Upper lobe of right lung (tissue), 1 donor: Measurements from ENCODE around the gene CDH4. TPM values are rescaled to one million over a fixed set of nuclear protein-coding genes. Genes with fewer than 3 reads are reported as not detected.

ENCODE experiments used
- ATAC-seq: fragments of 200-7000 bp; cut with Tn5 transposase; one replicate; pipeline ENCODE4 v1.9.1; 2020; ENCODE audit warnings: mild to moderate bottlenecking, moderate library complexity
- DNase-seq: peaks from one replicate; pipeline ENCODE4 v3.0.0-alpha.2; 2020
- H3K27ac ChIP-seq: fragments of 200-600 bp; one replicate; pipeline ENCODE4 v1.8.0; 2022
- H3K27me3 ChIP-seq: fragments of 200-600 bp; one replicate; pipeline ENCODE4 v1.8.0; 2022; ENCODE audit warnings: mild to moderate bottlenecking
- H3K36me3 ChIP-seq: fragments of 200-600 bp; one replicate; pipeline ENCODE4 v1.8.0; 2022
- H3K4me1 ChIP-seq: fragments of 200-600 bp; one replicate; pipeline ENCODE4 v1.8.0; 2022
- H3K4me3 ChIP-seq: fragments of 200-600 bp; one replicate; pipeline ENCODE4 v1.8.0; 2022; ENCODE audit warnings: mild to moderate bottlenecking
- H3K9me3 ChIP-seq: fragments of 200-600 bp; one replicate; pipeline ENCODE4 v1.8.0; 2022
- intact Hi-C: fragments of 100-400 bp; cut with DNase I; formaldehyde crosslinking; loops from one replicate; pipeline ENCODE4 v1.11.0; 2022
- total RNA-seq: library from RNA; stranded (reverse); fragmentation: NEBNext Ultra II Directional; extraction: Animal tissue kit (Norgen Biotek cat#: 25700); gene quantifications from one replicate; pipeline ENCODE4 v1.2.1, GENCODE V29; 2021
- TF ChIP-seq, protein P1 (sequence below): fragments of 200-600 bp; IDR thresholded peaks from one replicate; pipeline ENCODE4 v1.8.0; 2022; ENCODE audit warnings: antibody characterized with exemption
- donor health status: DM: no; HTN: yes; CAD: no; lungs with severe emphysema.

CDH4 gene
- total RNA-seq, 1 donor from 2014 or later: 0.23 TPM

DNA sequence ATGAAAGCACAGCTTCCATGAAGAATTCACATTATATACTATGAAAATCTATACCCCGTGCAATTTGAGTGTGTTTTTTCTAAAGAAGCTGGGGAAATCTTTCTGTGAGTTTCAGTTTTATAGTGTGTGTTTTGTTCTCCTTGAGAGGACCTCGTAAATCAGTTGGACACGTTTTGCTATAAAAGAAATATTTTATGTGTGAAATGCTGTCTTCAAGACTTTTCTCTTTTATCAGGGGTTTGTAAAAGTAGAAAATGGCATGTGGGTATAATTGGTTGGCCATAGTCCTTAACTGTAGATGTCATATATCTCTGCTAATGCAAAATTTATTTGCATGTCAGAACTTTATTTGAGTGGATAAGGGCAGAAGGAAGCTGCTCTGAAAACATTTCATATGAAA, 186.2 kb downstream of the CDH4 start:
- H3K27me3 ChIP-seq: peaks cover 39% of the 10 kb centered on the region
- TF ChIP-seq, protein P1, sequence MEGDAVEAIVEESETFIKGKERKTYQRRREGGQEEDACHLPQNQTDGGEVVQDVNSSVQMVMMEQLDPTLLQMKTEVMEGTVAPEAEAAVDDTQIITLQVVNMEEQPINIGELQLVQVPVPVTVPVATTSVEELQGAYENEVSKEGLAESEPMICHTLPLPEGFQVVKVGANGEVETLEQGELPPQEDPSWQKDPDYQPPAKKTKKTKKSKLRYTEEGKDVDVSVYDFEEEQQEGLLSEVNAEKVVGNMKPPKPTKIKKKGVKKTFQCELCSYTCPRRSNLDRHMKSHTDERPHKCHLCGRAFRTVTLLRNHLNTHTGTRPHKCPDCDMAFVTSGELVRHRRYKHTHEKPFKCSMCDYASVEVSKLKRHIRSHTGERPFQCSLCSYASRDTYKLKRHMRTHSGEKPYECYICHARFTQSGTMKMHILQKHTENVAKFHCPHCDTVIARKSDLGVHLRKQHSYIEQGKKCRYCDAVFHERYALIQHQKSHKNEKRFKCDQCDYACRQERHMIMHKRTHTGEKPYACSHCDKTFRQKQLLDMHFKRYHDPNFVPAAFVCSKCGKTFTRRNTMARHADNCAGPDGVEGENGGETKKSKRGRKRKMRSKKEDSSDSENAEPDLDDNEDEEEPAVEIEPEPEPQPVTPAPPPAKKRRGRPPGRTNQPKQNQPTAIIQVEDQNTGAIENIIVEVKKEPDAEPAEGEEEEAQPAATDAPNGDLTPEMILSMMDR: no peak

DNA sequence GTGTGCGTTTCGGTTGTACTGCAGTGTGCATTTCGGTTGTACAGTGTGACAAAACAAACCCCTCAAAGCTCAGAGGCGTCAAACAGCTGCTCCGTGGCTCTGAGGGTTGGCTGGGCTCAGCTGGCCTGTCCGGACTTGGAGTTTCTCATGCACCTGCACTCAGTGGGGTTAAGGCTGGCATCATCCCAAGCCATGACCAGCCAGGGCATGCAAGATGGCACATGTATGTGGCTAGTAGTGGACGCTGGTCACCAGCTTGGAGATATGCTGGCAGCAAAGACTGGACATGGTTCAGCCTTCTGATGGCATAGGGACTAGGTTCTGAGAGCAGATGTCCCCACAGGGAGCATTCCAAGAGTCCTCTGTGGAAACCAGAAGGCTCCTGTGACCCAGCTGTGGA, 187.2 kb downstream of the CDH4 start:
- Histone ChIP-seq H3K4me3 (no peak overlapping the region), H3K4me1 (no peaks in the 10 kb centered on the region), H3K9me3 (no peaks in the 10 kb centered on the region), H3K36me3 (no peaks in the 10 kb centered on the region), H3K27me3 (peaks cover 34% of the 10 kb centered on the region), H3K27ac (no peak overlapping the region)
- intact Hi-C loops: no loop called here
- ATAC-seq (no peak), DNase-seq (no peak)
- TF ChIP-seq, protein P1: no peak

More for the DNA sequence above, 186.2 kb downstream of the CDH4 start:
- Histone ChIP-seq H3K4me1 (no peaks in the 10 kb centered on the region), H3K9me3 (no peaks in the 10 kb centered on the region), H3K27ac (no peak overlapping the region), H3K4me3 (no peak overlapping the region), H3K36me3 (no peaks in the 10 kb centered on the region)
- DNase-seq (no peak), ATAC-seq (no peak)
- intact Hi-C loops: no loop called here

DNA sequence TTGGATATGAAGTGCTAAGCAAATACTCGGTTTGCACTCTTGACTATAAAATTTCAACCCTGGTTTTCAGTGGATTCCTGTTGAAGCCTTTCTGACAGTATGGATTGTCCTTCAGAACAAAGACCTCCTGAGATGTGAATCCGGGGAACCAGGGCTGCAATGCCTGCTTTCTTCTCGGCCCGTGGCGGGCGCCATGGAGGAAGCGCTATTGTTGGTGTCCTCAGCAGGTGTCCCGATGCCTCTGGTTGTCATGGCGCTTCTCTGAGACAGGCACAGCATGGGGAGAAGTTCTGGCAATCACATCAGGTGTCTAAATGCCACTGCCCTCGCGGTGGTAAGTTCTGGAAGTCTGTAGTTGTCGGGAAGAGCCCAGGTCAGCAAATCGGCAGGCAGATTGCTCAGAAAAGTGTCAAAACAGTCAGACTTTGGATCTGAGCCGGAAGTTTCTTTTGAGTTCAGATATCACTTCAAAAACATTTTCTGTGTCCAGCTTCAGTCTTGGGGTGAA, 188.5 kb downstream of the CDH4 start:
- no peaks in the 10 kb centered on the region for H3K36me3 ChIP-seq
- no peaks in the 10 kb centered on the region for H3K9me3 ChIP-seq
- no peak for ATAC-seq
- H3K27me3 ChIP-seq: peaks cover 28% of the 10 kb centered on the region
- no peak for DNase-seq
- H3K4me1 ChIP-seq: no peaks in the 10 kb centered on the region
- intact Hi-C loops: no loop called here
- TF ChIP-seq, protein P1: no peak
- H3K27ac ChIP-seq: no peak overlapping the region
- no peak overlapping the region for H3K4me3 ChIP-seq

DNA sequence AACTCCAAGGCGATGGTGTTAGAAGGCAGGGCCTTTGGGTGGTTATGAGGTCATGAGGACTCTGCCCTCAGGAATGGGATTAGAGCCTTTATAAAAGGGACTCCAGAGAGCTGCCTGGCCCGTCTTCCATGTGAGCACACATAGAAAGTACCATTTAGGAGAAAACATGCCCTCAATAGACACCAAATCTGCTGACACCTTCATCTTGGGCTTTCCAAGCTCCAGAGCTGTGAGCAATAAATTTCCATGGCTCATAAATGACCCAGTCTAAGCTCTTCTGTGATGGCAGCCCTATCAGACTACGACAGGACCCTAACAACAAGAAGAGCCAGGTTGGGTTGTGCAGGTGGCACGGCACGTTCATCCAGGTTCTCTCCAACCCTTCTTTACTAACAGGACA, 189.5 kb downstream of the CDH4 start:
- intact Hi-C loops: no loop called here
- Histone ChIP-seq H3K4me3 (no peak overlapping the region), H3K27ac (no peak overlapping the region), H3K36me3 (no peaks in the 10 kb centered on the region), H3K4me1 (no peaks in the 10 kb centered on the region), H3K27me3 (peaks cover 19% of the 10 kb centered on the region), H3K9me3 (no peaks in the 10 kb centered on the region)
- TF ChIP-seq, protein P1: no peak
- DNase-seq: no peak
- no peak for ATAC-seq

DNA sequence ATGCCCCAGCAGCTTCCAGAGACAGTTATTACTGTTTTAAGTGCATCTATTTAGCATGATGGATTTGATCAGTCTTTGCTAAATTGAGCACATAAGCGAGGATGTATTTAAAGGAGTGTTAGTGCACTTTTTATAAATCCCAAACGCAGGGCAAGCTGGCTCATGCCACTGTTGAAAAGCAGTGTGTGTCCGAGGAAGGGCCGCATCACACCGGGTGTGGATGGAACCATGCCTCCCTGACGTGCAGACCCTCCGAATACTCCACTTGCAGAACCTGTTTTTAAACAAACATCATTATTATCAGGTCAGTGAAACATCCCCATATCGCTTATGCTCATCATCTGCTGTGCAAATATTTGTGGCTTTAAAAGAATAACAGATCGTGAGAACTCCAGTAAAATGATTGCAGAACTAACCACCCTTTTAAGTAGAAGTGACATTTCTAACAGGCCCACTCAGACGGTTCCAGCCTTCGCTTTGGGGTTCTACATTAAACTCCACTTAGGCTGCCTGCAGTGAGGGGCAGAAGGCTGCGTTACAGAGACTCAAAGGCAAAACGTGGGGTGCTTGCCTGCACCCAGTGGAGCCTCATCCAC, 190.1 kb downstream of the CDH4 start:
- Histone ChIP-seq H3K27ac (no peak overlapping the region), H3K4me1 (no peaks in the 10 kb centered on the region), H3K9me3 (no peaks in the 10 kb centered on the region), H3K27me3 (peaks cover 13% of the 10 kb centered on the region), H3K4me3 (no peak overlapping the region), H3K36me3 (no peaks in the 10 kb centered on the region)
- DNase-seq (no peak), ATAC-seq (no peak)
- TF ChIP-seq, protein P1: no peak
- intact Hi-C loops: no loop called here

DNA sequence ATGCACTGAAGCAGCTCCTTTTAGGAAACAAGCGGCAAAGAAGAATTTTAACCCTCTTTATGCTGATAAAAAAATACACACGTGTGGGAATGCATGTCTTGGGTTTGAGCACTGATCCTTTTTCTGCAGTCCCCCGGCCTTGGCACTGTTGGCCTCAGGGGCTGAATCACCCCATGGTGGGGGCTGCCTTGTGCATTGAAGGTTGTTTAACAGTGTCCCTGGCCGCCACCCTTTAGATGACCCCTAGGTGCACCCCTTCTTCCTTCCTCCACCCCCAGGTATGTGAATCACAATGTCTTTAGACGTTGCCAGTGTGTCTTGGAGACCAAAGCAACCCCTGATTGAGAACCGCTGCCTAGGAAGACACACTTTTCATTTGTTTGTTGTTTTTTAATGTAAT, 190.7 kb downstream of the CDH4 start:
- H3K27ac ChIP-seq: no peak overlapping the region
- peaks cover 7% of the 10 kb centered on the region for H3K27me3 ChIP-seq
- no peaks in the 10 kb centered on the region for H3K9me3 ChIP-seq
- intact Hi-C loops: no loop called here
- DNase-seq (no peak), ATAC-seq (no peak)
- TF ChIP-seq, protein P1: no peak
- H3K4me1 ChIP-seq: no peaks in the 10 kb centered on the region
- no peak overlapping the region for H3K4me3 ChIP-seq
- H3K36me3 ChIP-seq: no peaks in the 10 kb centered on the region
